ENCODE data around the gene ANKRD39. TPM values are rescaled to one million over a fixed set of nuclear protein-coding genes. Genes with fewer than 3 reads are reported as not detected.

Gene ANKRD39
- total RNA-seq, 1 experiment from 2014 or later, result 24.4 TPM

- no TSS peak for BruUV-seq (replicated peaks)
- Histone ChIP-seq H3K27ac (ENCODE audit: low read length) (no peak overlapping the region), H3K4me1 (ENCODE audit: control insufficient read depth, insufficient read depth, low read length) (peaks cover 11% of the 10 kb centered on the region), H3K36me3 (ENCODE audit: control insufficient read depth, insufficient read depth, low read length) (no peaks in the 10 kb centered on the region), H3K4me3 (ENCODE audit: low read depth in 2 of 2, low read length in 2 of 2) (no peak overlapping the region), H3K27me3 (ENCODE audit: control insufficient read depth, insufficient read depth, low read length) (no peaks in the 10 kb centered on the region), H3K9me3 (ENCODE audit: control insufficient read depth, insufficient read depth, low read depth, low read length) (no peaks in the 10 kb centered on the region)
- intact Hi-C loops (cut with micrococcal nuclease; ENCODE audit: unreplicated experiment) (no loop called here), in situ Hi-C loops (cut with HindIII; ENCODE audit: low pct_unique_long_range_greater_than_20kb, low sequenced_read_pairs) (no loop called here)
- CTCF ChIA-PET, result no interaction called here
- DNase-seq (ENCODE audit: low read depth, low spot score) (no peak), ATAC-seq (no peak)
- no peak for TF ChIP-seq REST (IDR thresholded peaks at IDR 0.05; ENCODE audit: insufficient read depth in 1 of 2, low read depth in 2 of 2, low read length in 1 of 2)
- TF ChIP-seq TCF7L2 (IDR thresholded peaks at IDR 0.05; ENCODE audit: low read depth, low read length), result no peak
- TF ChIP-seq SIN3A (IDR thresholded peaks at IDR 0.05; ENCODE audit: borderline replicate concordance, insufficient read depth, low read depth, low read length), result no peak
- no peak for TF ChIP-seq POLR2AphosphoS5 (IDR thresholded peaks at IDR 0.05; ENCODE audit: low read depth, low read length)
- POLR2A ChIA-PET, result interaction anchor here (0.6 kb wide), 1 partner anchor 7 kb away, joined by 3 read pairs; no protein-coding TSS in a partner anchor
These were observed 42.4 kb upstream of the ANKRD39 start for GRCh38 chr2:96900237-96900636.

GRCh38 chr2:96899413-96899741, 41.6 kb upstream of the ANKRD39 start:
- Histone ChIP-seq H3K27me3 (ENCODE audit: control insufficient read depth, insufficient read depth, low read length) (no peaks in the 10 kb centered on the region), H3K27ac (ENCODE audit: low read length) (no peak overlapping the region), H3K36me3 (ENCODE audit: control insufficient read depth, insufficient read depth, low read length) (no peaks in the 10 kb centered on the region), H3K9me3 (ENCODE audit: control insufficient read depth, insufficient read depth, low read depth, low read length) (no peaks in the 10 kb centered on the region), H3K4me1 (ENCODE audit: control insufficient read depth, insufficient read depth, low read length) (peaks cover 13% of the 10 kb centered on the region), H3K4me3 (ENCODE audit: low read depth in 2 of 2, low read length in 2 of 2) (no peak overlapping the region)
- DNase-seq (ENCODE audit: low read depth, low spot score) (no peak), ATAC-seq (no peak)
- ChIA-PET POLR2A (no interaction called here), CTCF (interaction anchor here (0.7 kb wide), 1 partner anchor 50 kb away, joined by 4 read pairs; no protein-coding TSS in a partner anchor)
- BruUV-seq (replicated peaks), result no TSS peak
- in situ Hi-C loops (cut with HindIII; ENCODE audit: low pct_unique_long_range_greater_than_20kb, low sequenced_read_pairs) (no loop called here), intact Hi-C loops (cut with micrococcal nuclease; ENCODE audit: unreplicated experiment) (no loop called here)
- TF ChIP-seq CTCF (IDR thresholded peaks at IDR 0.05) (no peak), SIN3A (IDR thresholded peaks at IDR 0.05; ENCODE audit: borderline replicate concordance, insufficient read depth, low read depth, low read length) (no peak), TCF7L2 (IDR thresholded peaks at IDR 0.05; ENCODE audit: low read depth, low read length) (no peak), POLR2AphosphoS5 (IDR thresholded peaks at IDR 0.05; ENCODE audit: low read depth, low read length) (no peak), REST (IDR thresholded peaks at IDR 0.05; ENCODE audit: insufficient read depth in 1 of 2, low read depth in 2 of 2, low read length in 1 of 2) (no peak)
